K562 (cell line): ENCODE results near the gene RGMB. TPM values are rescaled to one million over a fixed set of nuclear protein-coding genes. Genes with fewer than 3 reads are reported as not detected.

Source experiments
- ATAC-seq: fragments of 200-7000 bp; cut with Tn5 transposase; 3 replicates; pipeline ENCODE4 v1.9.1; 2020; ENCODE audit warnings: moderate library complexity
- BruUV-seq: library from RNA; stranded (reverse); fragments of 400-500 nt; replicated peaks from 2 replicates; lab custom pipeline; 2021; lab: Mats Ljungman, UMichigan
- CTCF ChIA-PET: fragments of 300-600 bp; formaldehyde crosslinking; extraction: SDS; loops from one replicate; lab custom pipeline; 2021; ENCODE audit warnings: low intra/inter-chr PET ratio; lab: Yijun Ruan, JAX
- POLR2A ChIA-PET: fragments of 300-600, 350-650 bp; sonication (Branson Sonifier 250); formaldehyde crosslinking; extraction: SDS; loops from one replicate; lab custom pipeline; 2021; ENCODE audit warnings: antibody characterized with exemption, inconsistent platforms; lab: Yijun Ruan, JAX
- DNase-seq, 4 experiments: peaks; one replicate each; pipeline versions ENCODE4 v3.0.0 to v3.0.0-alpha.2; 2011 to 2018; ENCODE audit warnings: low spot score in 3 of 4, mixed read lengths in 3 of 4; ENCODE audit errors: extremely low read depth in 1 of 4
- FAIRE-seq: peaks from 2 replicates; lab custom pipeline; 2011; peaks lifted over from hg19 to GRCh38; lab: Jason Lieb, UNC
- H2AFZ ChIP-seq: 2 replicates; pipeline ENCODE4 v1.6.0; 2011; ENCODE audit warnings: low read depth, low read length, control low read depth, inconsistent platforms
- H3K27ac ChIP-seq: fragments of 200-600 bp; 3 replicates; pipeline ENCODE4 v1.8.0; 2011; ENCODE audit warnings: low read depth, mild to moderate bottlenecking, control low read depth, inconsistent platforms, low read length, moderate library complexity, mixed read lengths; ENCODE audit errors: extremely low read depth
- H3K27me3 ChIP-seq, 2 experiments: fragments of 300-600 bp in 1 of 2; 2 replicates in 1 of 2; 3 replicates in 1 of 2; pipeline versions ENCODE4 v1.6.0 to v1.8.0; 2011; ENCODE audit warnings: inconsistent platforms in 2 of 2, low read length in 2 of 2, mild to moderate bottlenecking in 1 of 2, mixed read lengths in 1 of 2, moderate library complexity in 1 of 2; ENCODE audit not compliant: control insufficient read depth in 2 of 2, insufficient read depth in 2 of 2
- H3K36me3 ChIP-seq: fragments of 300-600 bp; 3 replicates; pipeline ENCODE4 v1.8.0; 2011; ENCODE audit warnings: mild to moderate bottlenecking, low read length, inconsistent platforms; ENCODE audit not compliant: control insufficient read depth, insufficient read depth
- H3K4me1 ChIP-seq, 2 experiments: fragments of 200-600 bp in 1 of 2; replicated peaks in 1 of 2; 2 replicates in 1 of 2; 3 replicates in 1 of 2; pipeline versions ENCODE4 v1.5.1 to v1.8.0; 2011; ENCODE audit warnings: inconsistent platforms in 2 of 2, low read length in 2 of 2, mild to moderate bottlenecking in 1 of 2, mixed read lengths in 1 of 2, moderate library complexity in 1 of 2; ENCODE audit not compliant: control insufficient read depth in 2 of 2, insufficient read depth in 2 of 2
- H3K4me2 ChIP-seq: 2 replicates; pipeline ENCODE4 v1.6.1; 2011; ENCODE audit warnings: low read length, control low read depth, inconsistent platforms, mixed read lengths; ENCODE audit not compliant: insufficient read depth
- H3K4me3 ChIP-seq: fragments of 200-600 bp; sonication (generic), shearing (Covaris generic); 2 replicates; pipeline ENCODE4 v1.5.1; 2016; ENCODE audit warnings: control low read depth, inconsistent platforms
- H3K79me2 ChIP-seq: fragments of 200-600 bp; 3 replicates; pipeline ENCODE4 v1.8.0; 2011; ENCODE audit warnings: low read length, inconsistent platforms; ENCODE audit not compliant: control insufficient read depth, insufficient read depth
- H3K9ac ChIP-seq, 2 experiments: 2 replicates each; pipeline versions ENCODE4 v1.6.0 to v1.6.1; 2011; ENCODE audit warnings: low read depth in 2 of 2, low read length in 2 of 2, control low read depth in 1 of 2, inconsistent platforms in 1 of 2, mild to moderate bottlenecking in 1 of 2, mixed read lengths in 1 of 2; ENCODE audit not compliant: insufficient read depth in 1 of 2
- H3K9me1 ChIP-seq: one replicate; pipeline ENCODE4 v1.6.0; 2011; ENCODE audit warnings: inconsistent platforms, mild to moderate bottlenecking, low read length, moderate library complexity; ENCODE audit not compliant: control insufficient read depth, insufficient read depth
- H3K9me3 ChIP-seq: replicated peaks from 2 replicates; pipeline ENCODE4 v1.5.1; 2011; ENCODE audit warnings: low read depth, low read length, inconsistent platforms; ENCODE audit not compliant: control insufficient read depth, insufficient read depth
- H4K20me1 ChIP-seq: replicated peaks from 2 replicates; pipeline ENCODE4 v1.6.1; 2011; ENCODE audit warnings: low read length, inconsistent platforms, mixed read lengths; ENCODE audit not compliant: control insufficient read depth, insufficient read depth
- ARID2 ChIP-seq: fragments of 450-650 bp; IDR thresholded peaks from 2 replicates; pipeline ENCODE4 v1.6.1; 2017; ENCODE audit warnings: antibody characterized with exemption, mild to moderate bottlenecking
- HMG20B ChIP-seq: fragments of 250-450 bp; sonication (Bioruptor Pico); IDR thresholded peaks from 2 replicates; pipeline ENCODE4 v1.5.0; 2021; ENCODE audit warnings: mild to moderate bottlenecking
- HSF4 ChIP-seq: fragments of 250-450 bp; sonication (Bioruptor Pico); IDR thresholded peaks from 2 replicates; pipeline ENCODE4 v2.1.2; 2022; ENCODE audit warnings: mild to moderate bottlenecking, moderate library complexity, borderline replicate concordance
- ILK ChIP-seq: fragments of 450-650 bp; IDR thresholded peaks from 2 replicates; pipeline ENCODE4 v1.6.1; 2016; ENCODE audit warnings: missing genetic modification characterization, low read depth, mild to moderate bottlenecking, missing compliant biosample characterization, moderate library complexity, borderline replicate concordance
- MCM2 ChIP-seq: fragments of 450-650 bp; IDR thresholded peaks from 2 replicates; pipeline ENCODE4 v1.6.1; 2017; ENCODE audit warnings: low read depth, mild to moderate bottlenecking
- NR2C1 ChIP-seq, 2 experiments: fragments of 450-650 bp; IDR thresholded peaks; 2 replicates each; pipeline ENCODE4 v1.6.1; 2017; ENCODE audit warnings: mild to moderate bottlenecking in 2 of 2, antibody characterized with exemption in 1 of 2, inconsistent platforms in 1 of 2, missing compliant biosample characterization in 1 of 2, missing genetic modification characterization in 1 of 2
- NUFIP1 ChIP-seq: fragments of 450-650 bp; IDR thresholded peaks from 2 replicates; pipeline ENCODE4 v1.6.1; 2018; ENCODE audit not compliant: partially characterized antibody
- RBM34 ChIP-seq: fragments of 200-400 bp; formaldehyde crosslinking; IDR thresholded peaks from 2 replicates; pipeline ENCODE4 v1.6.1; 2018; ENCODE audit warnings: low read length, borderline replicate concordance; ENCODE audit not compliant: insufficient read depth
- THAP12 ChIP-seq: fragments of 250-450 bp; sonication (Bioruptor Pico); IDR thresholded peaks from 2 replicates; pipeline ENCODE4 v1.9.0; 2021; ENCODE audit warnings: mild to moderate bottlenecking, inconsistent platforms
- TRIM24 ChIP-seq, 2 experiments: fragments of 450-650 bp; IDR thresholded peaks; 2 replicates each; pipeline ENCODE4 v1.6.1; 2016
- ZBTB12 ChIP-seq: fragments of 250-450 bp; sonication (Bioruptor Pico); IDR thresholded peaks from 2 replicates; pipeline ENCODE4 v1.4.0; 2020
- ZFX ChIP-seq: sonication (generic); formaldehyde crosslinking; IDR thresholded peaks from 2 replicates; pipeline ENCODE4 v1.8.0; 2022; ENCODE audit warnings: mild to moderate bottlenecking, missing genetic modification reagents, moderate library complexity
- ZNF24 ChIP-seq: fragments of 450-650 bp; IDR thresholded peaks from 2 replicates; pipeline ENCODE4 v1.6.1; 2016
- ZNF253 ChIP-seq: fragments of 250-450 bp; sonication (Bioruptor Pico); conservative IDR thresholded peaks from 2 replicates; pipeline ENCODE4 v1.6.1; 2021; ENCODE audit warnings: mild to moderate bottlenecking
- ZNF695 ChIP-seq: fragments of 450-650 bp; formaldehyde crosslinking; IDR thresholded peaks from 2 replicates; pipeline ENCODE4 v1.4.0; 2020; ENCODE audit warnings: mild to moderate bottlenecking, moderate library complexity
- whole genome bisulfite sequencing: fragments of 100-300 bp; shearing (Covaris generic); methylation state at CpG from one replicate; pipeline ENCODE4 v1.1.6; 2016; ENCODE audit warnings: low coverage, mixed read lengths; ENCODE audit not compliant: insufficient coverage; ENCODE audit errors: missing lambda C conversion rate; 5-methylcytosine and 5-hydroxymethylcytosine counted together
- in situ Hi-C: fragments of 300-500 bp; cut with MboI; formaldehyde crosslinking; loops from 4 replicates; pipeline ENCODE4 v1.15.0; 2018; ENCODE audit warnings: inconsistent platforms, mixed read lengths
- intact Hi-C: fragments of 100-400 bp; cut with micrococcal nuclease; formaldehyde crosslinking; loops from 2 replicates; pipeline ENCODE4 v1.14.2; 2022
- polyA plus RNA-seq, 8 experiments: library from polyadenylated mRNA; depleted of rRNA in 4 of 8; stranded (reverse) in 5 of 8; unstranded in 3 of 8; fragments of >200 nt; fragmentation: Nextera tagmentation in 2 of 8; fragmentation: Illumina TruSeq in 1 of 8; extraction: Ambion mirVana in 2 of 8; extraction: Trizol in 1 of 8; gene quantifications; 2 replicates each; pipeline versions ENCODE4 v1.2.1 to v1.2.3, GENCODE V29; 2011 to 2014; ENCODE audit warnings: inconsistent platforms in 1 of 8, missing spikeins in 1 of 8
- total RNA-seq, 7 experiments: library from RNA; depleted of rRNA in 6 of 7; stranded (reverse); fragments of >200 nt in 6 of 7; fragmentation: Illumina TruSeq in 2 of 7; extraction: Trizol in 2 of 7; gene quantifications; 2 replicates each; pipeline versions ENCODE4 v1.2.1 to v1.2.3, GENCODE V29; 2011 to 2021; ENCODE audit warnings: low replicate concordance in 1 of 7
- TF ChIP-seq, protein P1 (sequence below): fragments of 450-650 bp; IDR thresholded peaks from 2 replicates; pipeline ENCODE4 v1.6.1; 2014; ENCODE audit warnings: low read depth, mild to moderate bottlenecking, moderate library complexity, borderline replicate concordance
- TF ChIP-seq, protein P2 (sequence below): fragments of 250-450 bp; sonication (Bioruptor Pico); IDR thresholded peaks from 2 replicates; pipeline ENCODE4 v1.6.1; 2021; ENCODE audit warnings: mild to moderate bottlenecking

Gene RGMB
- total and polyA plus RNA-seq, 9 of the 15 experiments (the other 6 are each of a cell fraction or from before 2014, with no cell fraction given): 0.03 to 0.38 TPM; not detected in 7

DNA sequence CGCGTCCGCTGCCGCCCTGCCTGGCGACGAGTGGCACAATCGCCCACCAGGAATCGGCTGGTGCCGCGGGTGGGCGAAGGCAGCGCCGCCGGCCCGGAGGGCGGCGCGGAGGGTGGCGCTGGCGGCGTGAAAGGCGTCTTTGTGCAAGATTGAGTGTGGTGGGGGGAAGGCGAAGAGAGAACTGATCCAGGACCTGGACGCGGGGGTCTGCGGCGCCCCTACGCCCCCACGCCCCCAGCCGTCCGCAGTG is 4.6 kb upstream of the RGMB start:
- Histone ChIP-seq H3K27me3 (peaks cover 0 to 26% of the 10 kb centered on the region in 2 experiments; a peak in 3 of 5 replicates), H3K79me2 (no peaks in the 10 kb centered on the region), H3K36me3 (no peaks in the 10 kb centered on the region), H3K9ac (no peak overlapping the region), H3K9me3 (no peaks in the 10 kb centered on the region), H3K4me3 (no peak overlapping the region), H3K27ac (no peak overlapping the region), H3K4me1 (peaks cover 0 to 27% of the 10 kb centered on the region in 2 experiments; a peak in 2 of 5 replicates), H3K9me1 (no peaks in the 10 kb centered on the region), H2AFZ (no peak overlapping the region), H3K4me2 (no peak overlapping the region), H4K20me1 (0 out of 2 replicates have a peak, but pooled peaks cover 2% of the 10 kb centered on the region)
- no TSS peak for BruUV-seq
- WGBS: 96% methylated on average over 10 of the region's 31 CpGs
- CTCF ChIA-PET: no interaction called here
- ATAC-seq (no peak), DNase-seq (no peak), FAIRE-seq (no peak)
- intact Hi-C loops: no loop called here
- POLR2A ChIA-PET: no interaction called here
- in situ Hi-C loops: no loop called here
- TF ChIP-seq NUFIP1 (no peak), ZNF24 (no peak), TRIM24 (IDR thresholded peaks at IDR 0.05) (no peak), MCM2 (no peak), HSF4 (CRISPR knock-in tag) (no peak), ZFX (CRISPR knock-in tag) (no peak), HMG20B (CRISPR knock-in tag) (no peak), ZNF695 (no peak), ILK (tag) (no peak), ZBTB12 (no peak), NR2C1 (IDR thresholded peaks at IDR 0.05) (no peak), NR2C1 (tag; IDR thresholded peaks at IDR 0.05) (no peak), RBM34 (no peak), THAP12 (CRISPR knock-in tag) (no peak), ZNF253 (CRISPR knock-in tag) (no peak), ARID2 (no peak)
- TF ChIP-seq, protein P1, sequence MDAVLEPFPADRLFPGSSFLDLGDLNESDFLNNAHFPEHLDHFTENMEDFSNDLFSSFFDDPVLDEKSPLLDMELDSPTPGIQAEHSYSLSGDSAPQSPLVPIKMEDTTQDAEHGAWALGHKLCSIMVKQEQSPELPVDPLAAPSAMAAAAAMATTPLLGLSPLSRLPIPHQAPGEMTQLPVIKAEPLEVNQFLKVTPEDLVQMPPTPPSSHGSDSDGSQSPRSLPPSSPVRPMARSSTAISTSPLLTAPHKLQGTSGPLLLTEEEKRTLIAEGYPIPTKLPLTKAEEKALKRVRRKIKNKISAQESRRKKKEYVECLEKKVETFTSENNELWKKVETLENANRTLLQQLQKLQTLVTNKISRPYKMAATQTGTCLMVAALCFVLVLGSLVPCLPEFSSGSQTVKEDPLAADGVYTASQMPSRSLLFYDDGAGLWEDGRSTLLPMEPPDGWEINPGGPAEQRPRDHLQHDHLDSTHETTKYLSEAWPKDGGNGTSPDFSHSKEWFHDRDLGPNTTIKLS: no peak
- TF ChIP-seq, protein P2, sequence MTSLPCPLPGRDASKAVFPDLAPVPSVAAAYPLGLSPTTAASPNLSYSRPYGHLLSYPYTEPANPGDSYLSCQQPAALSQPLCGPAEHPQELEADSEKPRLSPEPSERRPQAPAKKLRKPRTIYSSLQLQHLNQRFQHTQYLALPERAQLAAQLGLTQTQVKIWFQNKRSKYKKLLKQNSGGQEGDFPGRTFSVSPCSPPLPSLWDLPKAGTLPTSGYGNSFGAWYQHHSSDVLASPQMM (CRISPR knock-in tag): no peak
